Stimulated activated naive B cell treated with anti-CD40 and anti-IgM and Interleukin-4, amounts not matched to agents 10 μg/mL and 1 μg/mL and 100 μg/mL, for 72 hours (primary cell): ENCODE measurements around the gene TEX11.

Experiments used
- ATAC-seq, 2 donors: fragments of 150-1000 bp; cut with Tn5 transposase; replicated peaks; 2 replicates each; pipeline ENCODE4 v1.10.0; 2021; ENCODE audit warnings: moderate library complexity in 1 of 2
- DNase-seq: peaks from one replicate; pipeline ENCODE4 v3.0.0; 2021
- H3K27ac Mint-ChIP-seq: one replicate; pipeline ENCODE4 v1.8.0; 2022; ENCODE audit warnings: mild to moderate bottlenecking, mixed read lengths
- H3K27me3 Mint-ChIP-seq, 2 donors: one replicate each; pipeline ENCODE4 v1.8.0; 2022; ENCODE audit warnings: mixed read lengths in 2 of 2
- H3K36me3 Mint-ChIP-seq, 2 donors: one replicate each; pipeline ENCODE4 v1.8.0; 2022; ENCODE audit warnings: mixed read lengths in 2 of 2, mild to moderate bottlenecking in 1 of 2
- H3K4me1 Mint-ChIP-seq, 2 donors: one replicate each; pipeline ENCODE4 v1.8.0; 2022; ENCODE audit warnings: mixed read lengths in 2 of 2, mild to moderate bottlenecking in 1 of 2
- H3K4me3 Mint-ChIP-seq, 2 donors: one replicate each; pipeline ENCODE4 v1.8.0; 2022; ENCODE audit warnings: mild to moderate bottlenecking in 2 of 2, mixed read lengths in 2 of 2, moderate library complexity in 1 of 2
- H3K9me3 Mint-ChIP-seq, 2 donors: one replicate each; pipeline ENCODE4 v1.8.0; 2022; ENCODE audit warnings: mixed read lengths in 2 of 2, mild to moderate bottlenecking in 1 of 2

The TEX11 gene

GRCh38 chrX:70480660-70481018 is 427.9 kb downstream of the TEX11 start:
- no peak overlapping the region for H3K27ac Mint-ChIP-seq
- no peak overlapping the region for H3K4me3 Mint-ChIP-seq
- ATAC-seq (no peak), DNase-seq (no peak)
- peaks cover 0 to 8% of the 10 kb centered on the region in 2 donors for H3K4me1 Mint-ChIP-seq
- H3K36me3 Mint-ChIP-seq = no peaks in the 10 kb centered on the region
- H3K9me3 Mint-ChIP-seq = no peaks in the 10 kb centered on the region
- H3K27me3 Mint-ChIP-seq = peaks cover 0 to 4% of the 10 kb centered on the region in 2 donors

DNA sequence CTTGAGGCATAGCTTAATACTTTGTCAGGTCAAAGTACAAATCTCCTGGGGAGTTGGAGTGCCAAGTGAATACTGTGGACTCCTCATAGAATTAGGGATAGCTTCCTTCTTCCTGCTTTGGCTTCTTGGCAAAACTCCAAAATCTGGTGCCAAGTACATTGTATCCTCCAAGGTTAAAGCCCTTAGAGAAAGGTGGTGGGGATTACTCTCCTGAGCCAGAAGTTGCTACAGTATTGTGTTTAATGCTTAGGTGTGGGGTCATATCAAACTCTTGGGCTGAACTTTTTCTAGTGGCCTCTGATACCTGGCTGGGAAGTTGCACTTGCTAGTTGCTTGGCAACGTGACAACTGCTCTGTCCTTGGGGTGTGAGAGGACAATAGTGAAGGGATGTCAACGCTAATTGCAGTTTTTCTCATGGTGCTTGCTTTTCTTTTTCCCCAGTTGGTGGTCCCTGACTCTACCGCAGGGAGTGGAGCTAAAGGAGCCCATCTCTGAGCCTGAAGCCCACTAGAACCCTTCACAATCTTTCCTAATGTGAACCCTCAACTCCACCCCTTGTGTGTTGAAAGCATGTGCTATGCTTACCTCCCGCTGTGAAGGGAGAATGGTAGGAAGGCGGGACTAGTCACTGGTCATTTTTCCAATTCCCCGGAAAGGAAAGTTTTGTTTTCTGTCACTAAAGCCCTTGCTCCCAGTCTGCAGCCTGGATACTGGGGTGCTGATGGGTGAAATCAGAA is 428.4 kb downstream of the TEX11 start:
- Mint-ChIP-seq H3K9me3 (no peaks in the 10 kb centered on the region), H3K4me3 (no peak overlapping the region), H3K27ac (no peak overlapping the region), H3K27me3 (peaks cover 0 to 4% of the 10 kb centered on the region in 2 donors), H3K4me1 (peaks cover 0 to 12% of the 10 kb centered on the region in 2 donors), H3K36me3 (no peaks in the 10 kb centered on the region)
- no peak for ATAC-seq
- no peak for DNase-seq

DNA sequence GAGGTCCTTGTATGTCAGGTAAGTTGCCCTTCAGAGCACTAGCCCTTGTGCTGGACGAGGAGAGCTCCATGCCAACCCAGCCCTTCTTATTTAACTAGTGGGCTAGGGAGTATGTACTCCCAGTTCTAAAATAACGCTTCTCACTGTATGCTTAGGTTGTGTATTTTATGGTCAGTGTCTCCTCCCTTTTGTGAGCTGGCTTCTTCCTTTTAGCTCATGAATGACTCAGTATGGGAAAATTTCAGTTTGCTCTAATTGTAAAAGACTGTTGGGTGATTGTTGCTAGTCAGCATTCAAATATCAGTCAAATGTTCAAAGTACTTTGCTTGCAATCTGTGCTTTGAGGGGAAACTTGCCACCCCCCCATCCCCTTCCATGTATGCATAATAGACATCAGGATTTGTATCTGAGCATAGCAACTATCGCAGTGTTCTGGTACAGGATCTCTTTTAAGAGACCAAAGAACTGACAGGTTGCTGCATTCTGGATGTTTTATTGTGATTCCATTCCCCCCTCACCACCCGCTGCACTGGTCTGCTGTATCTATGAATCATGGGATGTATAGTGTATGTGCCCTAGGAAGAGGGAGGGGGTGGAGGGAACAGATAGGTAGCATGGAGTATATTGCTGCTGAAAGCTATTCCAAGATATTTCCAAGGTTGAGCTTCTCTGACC is 429.1 kb downstream of the TEX11 start:
- peaks cover 0 to 4% of the 10 kb centered on the region in 2 donors for H3K27me3 Mint-ChIP-seq
- H3K9me3 Mint-ChIP-seq = no peaks in the 10 kb centered on the region
- H3K4me3 Mint-ChIP-seq = no peak overlapping the region
- no peak for DNase-seq
- H3K4me1 Mint-ChIP-seq = peaks cover 0 to 12% of the 10 kb centered on the region in 2 donors
- no peak for ATAC-seq
- H3K36me3 Mint-ChIP-seq = no peaks in the 10 kb centered on the region
- H3K27ac Mint-ChIP-seq = no peak overlapping the region
